Measurements from ENCODE around the gene CUL4A.

CUL4A gene

DNA sequence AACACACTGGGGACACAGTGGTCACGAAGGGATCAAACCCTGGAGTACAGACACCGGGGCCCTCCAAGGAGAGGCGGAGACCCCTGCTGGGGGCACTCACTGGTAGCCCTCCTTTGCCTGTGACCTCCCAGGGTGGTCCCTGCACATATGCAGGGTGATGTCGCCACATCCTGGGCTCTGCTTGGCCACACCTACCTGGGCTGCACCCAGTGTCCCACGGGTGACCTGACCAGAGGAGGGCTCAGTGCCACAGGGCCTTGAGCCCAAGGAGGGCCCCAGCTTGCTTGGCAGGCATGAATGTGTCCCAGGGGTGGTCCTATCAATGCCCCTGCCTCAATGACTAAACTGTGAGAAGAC, 5.1 kb upstream of the CUL4A start:
- no peak overlapping the region for H3K27ac ChIP-seq
- TF ChIP-seq, protein P1, sequence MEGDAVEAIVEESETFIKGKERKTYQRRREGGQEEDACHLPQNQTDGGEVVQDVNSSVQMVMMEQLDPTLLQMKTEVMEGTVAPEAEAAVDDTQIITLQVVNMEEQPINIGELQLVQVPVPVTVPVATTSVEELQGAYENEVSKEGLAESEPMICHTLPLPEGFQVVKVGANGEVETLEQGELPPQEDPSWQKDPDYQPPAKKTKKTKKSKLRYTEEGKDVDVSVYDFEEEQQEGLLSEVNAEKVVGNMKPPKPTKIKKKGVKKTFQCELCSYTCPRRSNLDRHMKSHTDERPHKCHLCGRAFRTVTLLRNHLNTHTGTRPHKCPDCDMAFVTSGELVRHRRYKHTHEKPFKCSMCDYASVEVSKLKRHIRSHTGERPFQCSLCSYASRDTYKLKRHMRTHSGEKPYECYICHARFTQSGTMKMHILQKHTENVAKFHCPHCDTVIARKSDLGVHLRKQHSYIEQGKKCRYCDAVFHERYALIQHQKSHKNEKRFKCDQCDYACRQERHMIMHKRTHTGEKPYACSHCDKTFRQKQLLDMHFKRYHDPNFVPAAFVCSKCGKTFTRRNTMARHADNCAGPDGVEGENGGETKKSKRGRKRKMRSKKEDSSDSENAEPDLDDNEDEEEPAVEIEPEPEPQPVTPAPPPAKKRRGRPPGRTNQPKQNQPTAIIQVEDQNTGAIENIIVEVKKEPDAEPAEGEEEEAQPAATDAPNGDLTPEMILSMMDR (conservative IDR thresholded peaks at IDR 0.05): no peak

DNA sequence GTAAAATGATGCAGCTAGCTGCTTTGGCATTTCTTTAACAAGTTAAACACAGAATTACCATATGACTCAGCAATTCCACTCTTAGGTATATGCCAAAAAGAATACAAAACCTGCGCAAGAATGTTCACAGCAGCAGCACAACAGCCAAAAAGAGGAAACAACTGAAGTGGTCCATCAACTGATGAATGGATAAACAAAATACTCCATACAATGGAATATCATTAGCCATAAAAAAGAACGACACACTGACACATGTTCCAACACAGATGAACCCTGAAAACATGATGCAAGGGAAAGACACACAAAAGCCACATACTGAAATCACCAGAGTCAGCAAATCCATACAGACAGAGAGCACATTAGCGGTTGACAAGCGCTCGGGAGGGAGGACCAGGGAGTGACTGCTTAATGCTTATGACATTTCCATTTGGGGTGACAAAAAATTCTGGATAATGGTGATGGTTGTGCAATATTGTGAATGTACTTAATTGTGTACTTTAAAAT, 3.9 kb upstream of the CUL4A start:
- TF ChIP-seq, protein P1 (conservative IDR thresholded peaks at IDR 0.05): no peak
- no peak overlapping the region for H3K27ac ChIP-seq

- TF ChIP-seq, protein P1 (conservative IDR thresholded peaks at IDR 0.05): no peak
Measured at GRCh38 chr13:113207460-113207859, 2.0 kb upstream of the CUL4A start.

GRCh38 chr13:113207890-113208420, 1.5 kb upstream of the CUL4A start:
- peak overlapping the region; percentile 83 for H3K27ac ChIP-seq
- TF ChIP-seq, protein P1 (conservative IDR thresholded peaks at IDR 0.05): no peak

More at GRCh38 chr13:113207460-113207859, 2.0 kb upstream of the CUL4A start:
- peak overlapping the region; percentile 83 for H3K27ac ChIP-seq

- H3K27ac ChIP-seq: peak within 1 kb of the TSS; percentile 83
- TF ChIP-seq, protein P1 (conservative IDR thresholded peaks at IDR 0.05): no peak
Measured at GRCh38 chr13:113208421-113209335, 735 bp upstream of the CUL4A start, which contains the start of gene PCID2. Gene PCID2, minus strand, starts transcription at chr13:113208669. Its CDS starts 35 bp downstream, at chr13:113208634.

DNA sequence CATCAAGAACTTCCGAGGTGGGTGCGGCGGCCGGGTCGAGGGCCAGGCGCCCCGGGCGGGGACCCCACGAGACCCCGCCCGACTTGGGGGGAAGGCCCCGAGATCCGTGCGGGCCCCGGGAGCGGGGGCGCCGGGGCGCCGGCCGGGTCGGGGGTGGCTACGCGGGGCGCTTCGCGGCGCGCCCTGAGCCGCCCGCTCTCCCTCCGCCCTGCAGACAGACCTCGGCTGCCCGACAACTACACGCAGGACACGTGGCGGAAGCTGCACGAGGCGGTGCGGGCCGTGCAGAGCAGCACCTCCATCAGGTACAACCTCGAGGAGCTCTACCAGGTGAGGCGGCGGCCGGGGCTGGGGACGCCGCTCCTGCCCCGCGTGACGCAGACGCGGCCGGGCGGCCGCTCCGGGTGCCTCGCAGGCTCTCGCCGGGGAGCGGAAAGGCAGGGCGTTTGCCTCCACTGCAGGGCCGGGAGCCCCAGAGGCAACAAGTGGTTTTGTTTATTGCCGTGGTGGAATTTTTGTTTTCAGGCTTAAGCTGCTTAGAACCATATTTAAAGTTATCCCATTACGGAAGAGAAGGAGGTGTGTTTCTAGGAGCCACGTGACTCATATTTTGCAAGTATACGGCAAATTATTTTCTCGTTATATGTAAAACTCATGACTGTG, 477 bp downstream of the CUL4A start:
- H3K27ac ChIP-seq: peak overlapping the region; percentile 83
- TF ChIP-seq, protein P1 (conservative IDR thresholded peaks at IDR 0.05): no peak

DNA sequence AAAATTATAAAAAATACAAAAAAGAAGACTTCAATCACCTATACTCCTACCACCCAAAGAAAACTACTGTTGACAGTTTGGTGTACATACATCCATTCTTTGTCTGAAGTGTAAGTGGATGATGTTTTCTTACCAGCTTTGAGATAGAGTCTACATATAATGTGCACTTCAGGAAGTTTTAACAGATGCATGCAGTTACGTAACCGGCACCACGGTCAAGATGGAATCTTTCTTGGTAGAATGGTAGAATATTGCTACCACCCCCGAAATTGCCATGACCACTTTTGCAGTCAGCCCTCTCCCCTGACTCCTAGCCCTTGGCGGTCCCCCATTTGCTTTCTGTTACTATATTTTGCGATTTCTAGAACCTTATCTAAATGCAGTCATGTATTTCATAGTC, 1.4 kb downstream of the CUL4A start:
- TF ChIP-seq, protein P1 (conservative IDR thresholded peaks at IDR 0.05): no peak
- H3K27ac ChIP-seq: no peak overlapping the region
